HEK293 (cell line): ENCODE measurements around the gene NLRX1.

ENCODE experiments used
- ATF2 ChIP-seq: fragments of 450-650 bp; formaldehyde crosslinking; IDR thresholded peaks from 2 replicates; pipeline ENCODE4 v1.5.1; 2016; ENCODE audit warnings: missing biosample characterization, missing genetic modification characterization, low read depth
- ELK4 ChIP-seq: IDR thresholded peaks from 2 replicates; pipeline ENCODE4 v1.6.1; 2011; ENCODE audit warnings: mild to moderate bottlenecking, low read depth, low read length, borderline replicate concordance
- YY1 ChIP-seq: fragments of 450-650 bp; formaldehyde crosslinking; IDR thresholded peaks from 2 replicates; pipeline ENCODE4 v1.5.1; 2018; ENCODE audit warnings: missing biosample characterization, missing genetic modification characterization
- ZNF302 ChIP-seq: fragments of 450-650 bp; formaldehyde crosslinking; IDR thresholded peaks from 2 replicates; pipeline ENCODE4 v1.5.1; 2016; ENCODE audit warnings: missing biosample characterization, missing genetic modification characterization, low read depth
- ZNF394 ChIP-seq: fragments of 450-650 bp; formaldehyde crosslinking; IDR thresholded peaks from 2 replicates; pipeline ENCODE4 v1.5.1; 2016; ENCODE audit warnings: missing biosample characterization, missing genetic modification characterization, mild to moderate bottlenecking, moderate library complexity, borderline replicate concordance
- ZNF423 ChIP-seq: fragments of 450-650 bp; formaldehyde crosslinking; IDR thresholded peaks from 2 replicates; pipeline ENCODE4 v1.5.1; 2016; ENCODE audit warnings: missing biosample characterization, missing genetic modification characterization
- TF ChIP-seq, protein P1 (sequence below): fragments of 450-650 bp; formaldehyde crosslinking; IDR thresholded peaks from 2 replicates; pipeline ENCODE4 v1.5.1; 2016; ENCODE audit warnings: missing biosample characterization, missing genetic modification characterization
- TF ChIP-seq, protein P2 (sequence below): fragments of 450-650 bp; formaldehyde crosslinking; IDR thresholded peaks from 2 replicates; pipeline ENCODE4 v1.5.1; 2016; ENCODE audit warnings: missing biosample characterization, missing genetic modification characterization
- TF ChIP-seq, protein P3 (sequence below): fragments of 450-650 bp; formaldehyde crosslinking; IDR thresholded peaks from 2 replicates; pipeline ENCODE4 v1.5.1; 2016; ENCODE audit warnings: missing biosample characterization, missing genetic modification characterization

DNA sequence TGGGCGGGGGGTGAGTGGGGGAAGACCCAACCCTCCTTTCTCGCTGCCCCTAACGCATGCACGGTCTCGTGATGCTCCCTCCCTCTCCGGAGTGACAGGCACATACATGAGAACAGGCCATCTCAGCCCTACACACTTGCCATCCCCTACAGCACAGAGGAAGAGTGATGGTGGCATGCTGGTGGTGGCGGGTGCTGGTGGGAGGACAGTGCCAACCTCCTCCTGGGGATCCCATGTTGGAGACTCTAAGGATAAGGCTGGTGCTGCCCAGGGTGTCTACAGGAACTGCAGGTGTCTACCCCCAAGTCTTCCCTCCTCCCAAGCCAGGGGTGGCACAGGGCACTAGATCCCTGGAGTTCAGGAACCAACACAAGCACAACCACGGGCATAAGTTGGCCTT lies 6.7 kb upstream of the NLRX1 start:
- no peak for TF ChIP-seq ZNF302
- TF ChIP-seq, protein P1, sequence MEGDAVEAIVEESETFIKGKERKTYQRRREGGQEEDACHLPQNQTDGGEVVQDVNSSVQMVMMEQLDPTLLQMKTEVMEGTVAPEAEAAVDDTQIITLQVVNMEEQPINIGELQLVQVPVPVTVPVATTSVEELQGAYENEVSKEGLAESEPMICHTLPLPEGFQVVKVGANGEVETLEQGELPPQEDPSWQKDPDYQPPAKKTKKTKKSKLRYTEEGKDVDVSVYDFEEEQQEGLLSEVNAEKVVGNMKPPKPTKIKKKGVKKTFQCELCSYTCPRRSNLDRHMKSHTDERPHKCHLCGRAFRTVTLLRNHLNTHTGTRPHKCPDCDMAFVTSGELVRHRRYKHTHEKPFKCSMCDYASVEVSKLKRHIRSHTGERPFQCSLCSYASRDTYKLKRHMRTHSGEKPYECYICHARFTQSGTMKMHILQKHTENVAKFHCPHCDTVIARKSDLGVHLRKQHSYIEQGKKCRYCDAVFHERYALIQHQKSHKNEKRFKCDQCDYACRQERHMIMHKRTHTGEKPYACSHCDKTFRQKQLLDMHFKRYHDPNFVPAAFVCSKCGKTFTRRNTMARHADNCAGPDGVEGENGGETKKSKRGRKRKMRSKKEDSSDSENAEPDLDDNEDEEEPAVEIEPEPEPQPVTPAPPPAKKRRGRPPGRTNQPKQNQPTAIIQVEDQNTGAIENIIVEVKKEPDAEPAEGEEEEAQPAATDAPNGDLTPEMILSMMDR = no peak
- no peak for TF ChIP-seq ATF2
- TF ChIP-seq, protein P2, sequence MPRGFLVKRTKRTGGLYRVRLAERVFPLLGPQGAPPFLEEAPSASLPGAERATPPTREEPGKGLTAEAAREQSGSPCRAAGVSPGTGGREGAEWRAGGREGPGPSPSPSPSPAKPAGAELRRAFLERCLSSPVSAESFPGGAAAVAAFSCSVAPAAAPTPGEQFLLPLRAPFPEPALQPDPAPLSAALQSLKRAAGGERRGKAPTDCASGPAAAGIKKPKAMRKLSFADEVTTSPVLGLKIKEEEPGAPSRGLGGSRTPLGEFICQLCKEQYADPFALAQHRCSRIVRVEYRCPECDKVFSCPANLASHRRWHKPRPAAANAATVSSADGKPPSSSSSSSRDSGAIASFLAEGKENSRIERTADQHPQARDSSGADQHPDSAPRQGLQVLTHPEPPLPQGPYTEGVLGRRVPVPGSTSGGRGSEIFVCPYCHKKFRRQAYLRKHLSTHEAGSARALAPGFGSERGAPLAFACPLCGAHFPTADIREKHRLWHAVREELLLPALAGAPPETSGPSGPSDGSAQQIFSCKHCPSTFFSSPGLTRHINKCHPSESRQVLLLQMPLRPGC = no peak
- TF ChIP-seq YY1 (tag by site-specific recombination) = no peak
- TF ChIP-seq, protein P3, sequence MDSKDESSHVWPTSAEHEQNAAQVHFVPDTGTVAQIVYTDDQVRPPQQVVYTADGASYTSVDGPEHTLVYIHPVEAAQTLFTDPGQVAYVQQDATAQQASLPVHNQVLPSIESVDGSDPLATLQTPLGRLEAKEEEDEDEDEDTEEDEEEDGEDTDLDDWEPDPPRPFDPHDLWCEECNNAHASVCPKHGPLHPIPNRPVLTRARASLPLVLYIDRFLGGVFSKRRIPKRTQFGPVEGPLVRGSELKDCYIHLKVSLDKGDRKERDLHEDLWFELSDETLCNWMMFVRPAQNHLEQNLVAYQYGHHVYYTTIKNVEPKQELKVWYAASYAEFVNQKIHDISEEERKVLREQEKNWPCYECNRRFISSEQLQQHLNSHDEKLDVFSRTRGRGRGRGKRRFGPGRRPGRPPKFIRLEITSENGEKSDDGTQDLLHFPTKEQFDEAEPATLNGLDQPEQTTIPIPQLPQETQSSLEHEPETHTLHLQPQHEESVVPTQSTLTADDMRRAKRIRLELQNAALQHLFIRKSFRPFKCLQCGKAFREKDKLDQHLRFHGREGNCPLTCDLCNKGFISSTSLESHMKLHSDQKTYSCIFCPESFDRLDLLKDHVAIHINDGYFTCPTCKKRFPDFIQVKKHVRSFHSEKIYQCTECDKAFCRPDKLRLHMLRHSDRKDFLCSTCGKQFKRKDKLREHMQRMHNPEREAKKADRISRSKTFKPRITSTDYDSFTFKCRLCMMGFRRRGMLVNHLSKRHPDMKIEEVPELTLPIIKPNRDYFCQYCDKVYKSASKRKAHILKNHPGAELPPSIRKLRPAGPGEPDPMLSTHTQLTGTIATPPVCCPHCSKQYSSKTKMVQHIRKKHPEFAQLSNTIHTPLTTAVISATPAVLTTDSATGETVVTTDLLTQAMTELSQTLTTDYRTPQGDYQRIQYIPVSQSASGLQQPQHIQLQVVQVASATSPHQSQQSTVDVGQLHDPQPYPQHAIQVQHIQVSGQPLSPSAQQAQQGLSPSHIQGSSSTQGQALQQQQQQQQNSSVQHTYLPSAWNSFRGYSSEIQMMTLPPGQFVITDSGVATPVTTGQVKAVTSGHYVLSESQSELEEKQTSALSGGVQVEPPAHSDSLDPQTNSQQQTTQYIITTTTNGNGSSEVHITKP (tag by site-specific recombination) = no peak
- TF ChIP-seq ZNF423 = no peak
- TF ChIP-seq ELK4 = no peak
- TF ChIP-seq ZNF394 (tag by site-specific recombination) = no peak
